ENCODE measurements around the gene GATD1.
"Not testable (repeated sequence)": the region's sequence is repeated elsewhere in the genome, so short reads cannot be mapped to it uniquely, and the experiment has no call there.

Gene GATD1

DNA sequence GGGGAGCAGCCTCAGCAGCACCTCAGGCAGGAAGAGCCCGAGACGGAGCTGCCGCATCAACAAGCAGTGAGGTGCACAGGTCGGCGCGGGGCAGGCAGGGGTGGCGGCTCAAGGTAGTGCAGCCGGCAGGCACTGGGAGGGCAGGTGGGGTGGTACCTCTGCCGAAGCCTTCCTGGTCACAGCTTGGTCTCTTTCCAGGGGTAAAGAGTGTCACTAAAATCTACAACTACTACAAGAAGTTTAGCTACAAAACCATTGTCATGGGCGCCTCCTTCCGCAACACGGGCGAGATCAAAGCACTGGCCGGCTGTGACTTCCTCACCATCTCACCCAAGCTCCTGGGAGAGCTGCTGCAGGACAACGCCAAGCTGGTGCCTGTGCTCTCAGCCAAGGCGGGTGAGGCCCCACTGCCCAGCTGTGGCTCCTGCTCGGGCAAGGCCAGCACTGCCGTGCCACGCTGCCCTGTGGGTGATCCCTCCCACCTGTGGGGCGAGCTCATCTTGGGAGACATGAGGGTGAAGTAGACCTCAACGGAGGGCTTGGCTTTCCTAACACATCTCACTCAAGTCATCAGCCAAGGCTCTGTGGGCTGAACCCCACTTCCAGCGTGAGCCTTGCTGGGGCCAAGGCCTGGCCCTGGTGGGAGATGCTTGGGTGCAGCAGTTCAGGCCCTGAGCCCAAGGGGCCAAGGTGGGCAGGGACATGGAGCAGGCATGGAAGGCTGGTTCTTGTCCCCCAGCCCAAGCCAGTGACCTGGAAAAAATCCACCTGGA lies 13.6 kb downstream of the GATD1 start:
- no peak for DNase-seq (ENCODE audit: low read depth in 3 of 3)

DNA sequence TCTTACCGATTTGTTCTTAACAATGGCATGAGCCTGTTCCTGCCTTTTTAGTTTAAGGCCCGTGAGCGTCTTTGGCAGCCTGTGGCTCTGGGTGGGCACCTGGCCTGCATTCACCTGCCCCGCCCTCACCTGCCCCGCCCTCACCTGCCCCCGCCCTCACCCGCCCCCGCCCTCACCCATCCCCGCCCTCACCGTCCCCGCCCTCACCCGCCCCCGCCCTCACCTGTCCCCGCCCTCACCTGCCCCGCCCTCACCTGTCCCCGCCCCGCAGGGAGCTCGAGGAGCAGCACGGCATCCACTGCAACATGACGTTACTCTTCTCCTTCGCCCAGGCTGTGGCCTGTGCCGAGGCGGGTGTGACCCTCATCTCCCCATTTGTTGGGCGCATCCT lies 14.2 kb downstream of the GATD1 start:
- no peak for DNase-seq (ENCODE audit: low read depth in 3 of 3)

DNA sequence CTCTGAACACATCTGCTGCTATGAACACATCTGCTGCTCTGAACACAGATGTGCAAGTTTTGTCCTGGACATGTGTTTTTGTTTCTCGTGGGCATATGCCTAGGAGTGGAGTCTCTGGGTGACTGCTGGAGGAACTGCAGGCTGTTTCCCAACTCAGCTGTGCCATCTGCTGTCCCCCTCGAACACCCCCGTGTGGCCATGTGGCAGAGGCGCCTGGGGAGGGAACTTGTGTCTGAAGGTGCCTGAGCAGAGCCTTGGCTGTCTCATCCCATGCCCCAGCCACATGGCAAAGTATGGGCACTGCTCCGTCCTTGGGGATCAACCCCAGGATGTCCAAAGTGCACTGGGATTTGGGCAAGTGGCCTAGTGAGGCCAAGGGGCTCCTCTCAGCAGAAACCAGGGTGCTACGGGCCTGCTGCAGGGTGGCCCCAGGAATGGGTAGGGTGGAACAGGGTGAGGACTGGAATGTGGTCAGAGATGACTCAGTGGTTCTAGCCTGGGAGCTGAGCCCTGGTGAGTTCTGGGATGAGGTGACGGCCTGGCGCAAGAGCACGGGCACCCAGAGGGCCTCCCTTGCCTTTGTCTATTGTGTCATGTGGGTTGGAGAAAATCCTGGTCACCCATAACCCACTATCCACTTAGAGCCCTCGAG lies 14.7 kb downstream of the GATD1 start:
- DNase-seq (ENCODE audit: low read depth in 3 of 3), result no peak

- no peak for DNase-seq (ENCODE audit: low read depth in 3 of 3)
These were observed 15.7 kb downstream of the GATD1 start for GRCh38 chr11:761526-762108.

GRCh38 chr11:760236-760635 lies 17.1 kb downstream of the GATD1 start:
- DNase-seq (ENCODE audit: low read depth in 3 of 3), result no peak

DNA sequence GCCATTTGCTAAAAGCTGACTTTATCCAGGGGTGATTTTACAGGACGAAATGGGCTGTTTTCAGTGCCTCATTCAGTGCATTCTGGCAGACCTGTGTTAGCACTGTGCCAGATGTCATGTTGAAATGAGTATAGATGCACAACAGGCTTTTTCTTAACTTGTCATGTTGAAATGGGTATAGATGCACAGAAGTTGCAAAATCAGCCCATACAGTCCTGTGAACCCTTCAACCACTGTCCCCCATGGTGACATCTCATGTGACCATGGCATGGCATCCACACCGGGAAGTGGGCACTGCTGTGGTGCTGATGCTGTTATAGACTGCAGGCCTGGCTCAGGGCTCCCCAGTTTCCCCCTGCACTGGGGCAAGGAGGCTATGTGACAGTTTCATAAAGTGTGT lies 27.6 kb downstream of the GATD1 start:
- DNase-seq (ENCODE audit: low read depth in 3 of 3), result no peak

GRCh38 chr11:748007-748359 lies 29.3 kb downstream of the GATD1 start:
- DNase-seq (ENCODE audit: low read depth in 3 of 3), result no peak

- DNase-seq (ENCODE audit: low read depth in 3 of 3), result peak; percentile 71 to 88 (median 84)
These were observed 29.9 kb downstream of the GATD1 start, which contains the start of gene TALDO1 for GRCh38 chr11:747158-748006. TALDO1 (plus strand) TSS chr11:747464; CDS start chr11:747482, 18 bp downstream.

- DNase-seq (ENCODE audit: low read depth in 3 of 3), result no peak
These were observed 30.8 kb downstream of the GATD1 start for GRCh38 chr11:746289-747157.

- DNase-seq (ENCODE audit: low read depth in 3 of 3), result no peak
These were observed 31.9 kb downstream of the GATD1 start for GRCh38 chr11:745428-745827.

DNA sequence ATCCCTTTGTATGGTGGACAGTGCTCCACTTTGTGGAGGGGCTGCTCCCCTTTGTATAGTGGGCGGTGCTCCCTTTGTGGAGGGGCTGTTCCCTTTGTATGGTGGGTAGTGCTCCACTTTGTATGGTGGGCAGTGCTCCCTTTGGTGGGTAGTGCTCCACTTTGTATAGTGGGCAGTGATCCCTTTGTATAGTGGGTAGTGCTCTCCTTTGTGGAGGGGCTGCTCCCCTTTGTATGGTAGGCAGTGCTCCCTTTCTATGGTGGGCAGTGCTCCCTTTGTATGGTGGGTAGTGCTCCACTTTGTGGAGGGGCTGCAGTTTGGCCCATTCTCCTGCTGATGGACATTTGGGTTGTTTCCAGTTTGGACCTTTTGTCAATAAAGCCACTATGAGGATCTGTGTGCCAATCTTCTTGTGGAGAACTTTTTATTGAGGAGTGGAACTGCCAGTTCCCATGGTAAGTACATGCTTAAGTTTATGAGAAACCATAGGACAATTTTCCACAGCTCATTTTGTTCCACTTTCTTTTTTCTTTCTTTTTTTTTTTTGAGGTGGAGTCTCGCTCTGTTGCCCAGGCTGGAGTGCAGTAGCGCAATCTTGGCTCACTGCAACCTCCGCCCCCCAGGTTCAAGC lies 34.6 kb downstream of the GATD1 start:
- DNase-seq (ENCODE audit: low read depth in 3 of 3), result no peak

DNA sequence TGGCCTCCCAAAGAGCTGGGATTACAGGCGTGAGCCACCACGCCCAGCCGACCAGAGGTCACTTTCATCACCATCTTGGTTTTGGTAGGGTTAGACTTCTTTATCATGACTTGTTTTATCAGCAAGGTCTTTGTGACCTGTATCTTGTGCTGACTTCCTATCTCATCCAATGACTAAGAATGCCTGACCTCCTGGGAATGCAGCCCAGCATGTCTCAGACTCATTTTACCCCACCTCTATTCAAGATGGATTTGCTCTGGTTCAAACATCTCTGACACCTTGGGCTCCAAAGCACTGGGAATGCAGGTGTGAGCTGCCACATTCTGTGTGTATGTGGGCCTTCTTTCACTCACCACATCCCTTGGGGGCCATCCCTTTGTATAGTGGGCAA lies 35.1 kb downstream of the GATD1 start:
- DNase-seq (ENCODE audit: low read depth in 3 of 3), result no peak

GRCh38 chr11:737899-738298 lies 39.4 kb downstream of the GATD1 start:
- DNase-seq (ENCODE audit: low read depth in 3 of 3), result not testable (repeated sequence)

GRCh38 chr11:737366-737765 lies 39.9 kb downstream of the GATD1 start:
- DNase-seq (ENCODE audit: low read depth in 3 of 3), result no peak

DNA sequence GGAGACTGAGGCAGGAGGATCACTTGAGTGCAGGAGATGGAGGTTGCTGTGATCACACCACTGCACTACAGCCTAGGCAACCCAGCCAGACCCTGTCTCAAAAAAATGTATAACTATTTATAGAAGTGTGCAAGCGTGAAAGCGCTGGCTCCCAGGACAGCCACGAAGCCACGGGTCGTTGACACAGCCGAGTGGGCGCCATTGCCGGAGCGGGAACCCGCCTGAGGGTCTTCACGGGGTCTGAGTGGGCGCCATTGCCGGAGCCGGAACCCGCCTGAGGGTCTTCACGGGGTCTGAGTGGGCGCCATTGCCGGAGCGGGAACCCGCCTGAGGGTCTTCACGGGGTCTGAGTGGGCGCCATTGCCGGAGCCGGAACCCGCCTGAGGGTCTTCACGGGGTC lies 42.7 kb downstream of the GATD1 start:
- not testable (repeated sequence) for DNase-seq (ENCODE audit: low read depth in 3 of 3)

DNA sequence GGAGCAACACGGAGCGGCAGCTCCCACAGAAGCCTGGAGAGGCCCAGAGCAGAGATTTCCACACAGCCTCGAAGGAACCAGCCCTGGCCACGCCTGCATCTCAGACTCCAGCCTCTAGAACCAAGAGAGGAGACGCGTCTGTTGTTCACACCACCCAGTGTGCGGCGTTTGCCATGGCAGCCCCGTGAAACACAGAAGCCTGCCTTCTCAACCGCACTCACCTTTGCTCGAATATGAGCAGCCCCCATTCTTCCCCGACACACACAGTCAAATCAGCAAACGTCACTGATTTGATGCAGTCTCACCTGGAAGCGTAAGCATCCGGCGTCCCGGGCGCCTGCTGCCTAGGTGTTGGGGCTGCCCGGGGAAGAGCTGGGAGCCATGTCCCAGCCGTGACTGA lies 44.2 kb downstream of the GATD1 start:
- no peak for DNase-seq (ENCODE audit: low read depth in 3 of 3)

GRCh38 chr11:729492-730074 lies 47.7 kb downstream of the GATD1 start:
- DNase-seq (ENCODE audit: low read depth in 3 of 3), result no peak

- DNase-seq (ENCODE audit: low read depth in 3 of 3), result no peak
These were observed 48.3 kb downstream of the GATD1 start for GRCh38 chr11:728901-729491.

DNA sequence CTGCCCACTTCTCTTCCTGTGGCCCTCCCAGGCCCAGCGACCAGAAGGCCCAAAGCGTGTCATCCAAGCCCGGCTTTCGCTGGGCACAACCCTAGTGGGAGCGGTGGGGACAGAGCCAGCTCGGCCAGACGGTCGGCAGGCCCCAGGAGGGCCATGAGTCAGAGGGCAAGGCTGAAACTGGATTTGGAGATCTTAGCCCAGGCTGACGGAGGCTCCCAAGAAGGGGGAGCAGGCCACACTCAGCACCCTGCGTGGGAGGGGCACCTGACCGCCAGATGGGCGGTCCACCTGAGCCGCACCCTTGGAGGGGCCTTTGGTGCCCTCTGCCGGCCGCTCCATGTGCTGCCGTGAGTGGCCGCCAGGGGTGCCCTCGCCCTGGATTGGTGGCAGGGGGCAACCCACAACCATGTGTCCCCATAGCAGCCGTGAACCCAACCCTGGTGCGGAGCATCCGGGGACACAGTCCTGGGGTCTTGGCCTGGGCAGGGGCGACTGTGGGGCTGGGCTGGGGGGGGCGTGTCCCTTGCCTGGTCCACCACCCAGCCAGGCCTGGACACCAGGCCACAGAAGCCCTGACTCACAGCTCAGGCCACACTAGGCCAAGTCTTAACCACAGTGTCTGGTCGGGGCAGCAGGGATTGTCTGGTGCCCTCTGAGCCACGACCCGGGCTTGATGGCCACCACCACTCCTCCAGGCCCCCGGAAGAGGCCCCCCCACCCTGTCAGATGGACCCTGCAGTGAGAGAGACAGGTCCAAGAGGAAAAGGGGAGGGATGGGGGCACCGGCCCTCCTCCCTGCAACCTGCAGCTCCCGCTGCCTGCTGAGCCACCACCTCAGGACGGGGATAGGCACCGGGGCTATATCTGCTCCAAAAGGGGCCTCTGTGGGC lies 49.2 kb downstream of the GATD1 start:
- peak; percentile 63 to 80 (median 66) for DNase-seq (ENCODE audit: low read depth in 3 of 3)
